GM12878 (cell line): ENCODE results near the gene CPLX4.

Experiments
- CTCF ChIP-seq, 3 experiments: IDR thresholded peaks in 2 of 3; conservative IDR thresholded peaks in 1 of 3; 2 replicates each; pipeline ENCODE4 v1.5.1; 2011; ENCODE audit warnings: low read depth in 3 of 3, low read length in 3 of 3, mild to moderate bottlenecking in 3 of 3, control low read depth in 2 of 3, moderate library complexity in 2 of 3, inconsistent platforms in 1 of 3, mixed read lengths in 1 of 3; ENCODE audit not compliant: control insufficient read depth in 2 of 3, insufficient read depth in 1 of 3; ENCODE audit errors: extremely low read depth in 1 of 3
- EZH2 ChIP-seq: IDR thresholded peaks from 2 replicates; pipeline ENCODE4 v1.6.1; 2012; ENCODE audit warnings: low read depth, mild to moderate bottlenecking, control low read depth, inconsistent platforms, low read length, borderline replicate concordance; ENCODE audit not compliant: control insufficient read depth
- GABPA ChIP-seq: IDR thresholded peaks from 2 replicates; pipeline ENCODE4 v1.6.1; 2014; ENCODE audit warnings: antibody characterized with exemption, low read depth, mild to moderate bottlenecking, inconsistent platforms
- HDAC6 ChIP-seq: fragments of 200-600 bp; sonication (generic); IDR thresholded peaks from one replicate; pipeline ENCODE4 v1.8.0; 2017; ENCODE audit warnings: antibody characterized with exemption; ENCODE audit not compliant: unreplicated experiment
- KDM1A ChIP-seq: fragments of 200-600 bp; sonication (generic); IDR thresholded peaks from 2 replicates; pipeline ENCODE4 v1.6.1; 2016; ENCODE audit warnings: borderline replicate concordance
- MTA2 ChIP-seq: fragments of 450-650 bp; IDR thresholded peaks from 2 replicates; pipeline ENCODE4 v1.6.1; 2016; ENCODE audit warnings: low read depth, mild to moderate bottlenecking, moderate library complexity
- POLR2A ChIP-seq: IDR thresholded peaks from 2 replicates; pipeline ENCODE4 v1.6.1; 2011; ENCODE audit warnings: low read depth, mild to moderate bottlenecking, low read length
- POLR2AphosphoS5 ChIP-seq: IDR thresholded peaks from 2 replicates; pipeline ENCODE4 v1.6.1; 2011; ENCODE audit warnings: mild to moderate bottlenecking, low read length, inconsistent platforms
- PRDM15 ChIP-seq: fragments of 450-650 bp; formaldehyde crosslinking; IDR thresholded peaks from 2 replicates; pipeline ENCODE4 v1.4.0; 2020; ENCODE audit warnings: mild to moderate bottlenecking, moderate library complexity
- YBX1 ChIP-seq: fragments of 450-650 bp; IDR thresholded peaks from 2 replicates; pipeline ENCODE4 v1.6.1; 2016; ENCODE audit warnings: antibody characterized with exemption

GRCh38 chr18:59265974-59266369, 52.5 kb downstream of the CPLX4 start:
- TF ChIP-seq PRDM15 (CRISPR knock-in tag) (no peak), POLR2A (no peak), CTCF (IDR thresholded peaks at IDR 0.05 in 2 of 3, conservative IDR thresholded peaks at IDR 0.05 in 1 of 3; ENCODE audit: control insufficient read depth in 2 of 3, extremely low read depth in 1 of 3, insufficient read depth in 1 of 3, low read depth in 3 of 3, low read length in 3 of 3) (no peak), HDAC6 (no peak), MTA2 (no peak), YBX1 (no peak), KDM1A (no peak), GABPA (no peak), EZH2 (no peak), POLR2AphosphoS5 (no peak)
